ENCODE results near the gene RBMX.
A peak's percentile ranks its signal among the peaks of the same experiment; 100 is the strongest.

The RBMX gene

DNA sequence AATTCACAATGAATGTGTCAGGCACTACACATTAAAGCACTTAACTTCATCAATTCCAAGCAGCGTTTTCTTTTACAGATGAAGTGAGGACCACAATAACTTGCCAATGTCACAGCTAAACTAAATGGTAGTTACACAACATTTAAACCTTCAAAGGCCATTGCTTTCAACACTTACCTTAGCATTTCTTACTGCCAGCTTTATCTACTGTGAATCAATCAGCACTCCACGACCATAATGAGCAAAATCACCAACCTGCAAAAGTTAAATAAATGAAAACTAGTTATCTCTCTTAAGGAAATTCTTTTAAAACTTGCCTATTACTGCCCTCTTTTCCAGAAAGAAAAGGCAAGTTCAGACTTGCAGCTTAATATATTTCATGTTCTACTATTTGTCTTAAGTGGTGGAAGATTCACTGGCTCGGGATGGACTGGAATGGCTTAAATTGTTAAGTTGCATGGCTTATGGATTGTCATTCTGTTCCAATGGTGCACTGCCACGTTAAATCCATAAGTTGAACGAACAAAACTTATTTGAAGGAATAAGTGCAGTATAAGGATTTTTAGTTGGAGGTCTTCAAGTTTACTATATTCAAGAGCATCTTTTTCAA is 8.3 kb downstream of the RBMX start:
- no peak overlapping the region for H3K4me3 ChIP-seq (replicated peaks in 1 of 2; ENCODE audit: low read depth in 2 of 2, low read length in 2 of 2)
- TF ChIP-seq, protein P1, sequence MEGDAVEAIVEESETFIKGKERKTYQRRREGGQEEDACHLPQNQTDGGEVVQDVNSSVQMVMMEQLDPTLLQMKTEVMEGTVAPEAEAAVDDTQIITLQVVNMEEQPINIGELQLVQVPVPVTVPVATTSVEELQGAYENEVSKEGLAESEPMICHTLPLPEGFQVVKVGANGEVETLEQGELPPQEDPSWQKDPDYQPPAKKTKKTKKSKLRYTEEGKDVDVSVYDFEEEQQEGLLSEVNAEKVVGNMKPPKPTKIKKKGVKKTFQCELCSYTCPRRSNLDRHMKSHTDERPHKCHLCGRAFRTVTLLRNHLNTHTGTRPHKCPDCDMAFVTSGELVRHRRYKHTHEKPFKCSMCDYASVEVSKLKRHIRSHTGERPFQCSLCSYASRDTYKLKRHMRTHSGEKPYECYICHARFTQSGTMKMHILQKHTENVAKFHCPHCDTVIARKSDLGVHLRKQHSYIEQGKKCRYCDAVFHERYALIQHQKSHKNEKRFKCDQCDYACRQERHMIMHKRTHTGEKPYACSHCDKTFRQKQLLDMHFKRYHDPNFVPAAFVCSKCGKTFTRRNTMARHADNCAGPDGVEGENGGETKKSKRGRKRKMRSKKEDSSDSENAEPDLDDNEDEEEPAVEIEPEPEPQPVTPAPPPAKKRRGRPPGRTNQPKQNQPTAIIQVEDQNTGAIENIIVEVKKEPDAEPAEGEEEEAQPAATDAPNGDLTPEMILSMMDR (IDR thresholded peaks at IDR 0.05; ENCODE audit: low read depth, low read length) = no peak

DNA sequence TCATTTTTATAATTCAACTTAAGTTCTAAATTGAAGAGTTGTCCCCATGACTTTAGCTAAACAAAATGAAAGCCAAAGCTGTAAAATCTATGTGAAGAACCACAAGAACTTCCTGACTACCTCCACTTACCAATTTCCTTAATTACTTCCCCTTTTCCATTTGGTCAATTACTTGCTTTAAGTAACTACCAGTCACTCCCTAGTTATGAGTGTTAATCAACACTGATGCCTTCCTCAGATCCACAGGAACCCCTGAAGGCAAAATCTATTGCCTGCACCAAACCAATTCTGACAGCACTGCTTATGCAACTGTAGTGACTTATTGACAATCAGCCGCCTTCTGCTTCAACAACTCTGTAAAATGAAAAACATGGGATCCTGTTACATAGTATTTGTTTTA is 10.5 kb downstream of the RBMX start:
- DNase-seq (ENCODE audit: low read depth in 2 of 2) = no peak
- TF ChIP-seq, protein P1 (IDR thresholded peaks at IDR 0.05; ENCODE audit: low read depth, low read length) = no peak
- no peak overlapping the region for H3K4me3 ChIP-seq (replicated peaks in 1 of 2; ENCODE audit: low read depth in 2 of 2, low read length in 2 of 2)

More for the DNA sequence above, 8.3 kb downstream of the RBMX start:
- DNase-seq (ENCODE audit: low read depth in 2 of 2) = no peak

DNA sequence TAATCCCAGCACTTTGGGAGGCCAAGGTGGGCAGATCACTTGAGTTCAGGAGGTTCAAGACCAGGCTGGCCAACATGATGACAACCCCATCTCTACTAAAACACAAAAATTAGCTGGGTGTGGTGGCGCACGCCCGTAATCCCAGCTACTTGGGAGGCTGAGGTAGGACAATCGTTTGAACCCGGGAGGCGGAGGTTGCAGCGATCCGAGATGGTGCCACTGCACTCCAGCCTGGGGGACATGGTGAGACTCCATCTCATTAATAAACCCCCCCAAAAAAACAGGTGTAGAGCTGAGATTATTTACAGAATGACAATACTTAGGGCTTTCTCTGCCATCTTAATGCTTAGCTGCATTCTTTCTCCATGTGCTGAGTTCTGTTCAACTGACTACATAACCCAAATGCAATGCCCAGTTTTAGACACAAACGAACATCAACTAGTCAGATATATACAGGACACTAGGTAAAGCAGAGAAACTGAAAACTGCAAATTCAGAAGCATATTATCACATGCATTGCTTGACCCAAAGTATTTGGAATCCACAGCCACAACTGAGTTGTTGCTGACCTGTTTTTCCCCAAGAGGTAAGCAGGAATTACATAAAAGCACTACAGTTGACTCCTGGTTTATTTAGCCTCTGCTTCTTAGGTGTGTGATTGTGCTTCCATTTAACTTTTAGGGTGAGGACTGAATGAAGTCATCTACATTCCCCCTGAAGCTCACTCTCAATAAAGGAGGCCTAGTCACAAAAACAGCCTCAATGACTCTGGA is 12.1 kb downstream of the RBMX start:
- no peak overlapping the region for H3K4me3 ChIP-seq (replicated peaks in 1 of 2; ENCODE audit: low read depth in 2 of 2, low read length in 2 of 2)
- DNase-seq (ENCODE audit: low read depth in 2 of 2) = no peak
- TF ChIP-seq, protein P1 (IDR thresholded peaks at IDR 0.05; ENCODE audit: low read depth, low read length) = no peak

DNA sequence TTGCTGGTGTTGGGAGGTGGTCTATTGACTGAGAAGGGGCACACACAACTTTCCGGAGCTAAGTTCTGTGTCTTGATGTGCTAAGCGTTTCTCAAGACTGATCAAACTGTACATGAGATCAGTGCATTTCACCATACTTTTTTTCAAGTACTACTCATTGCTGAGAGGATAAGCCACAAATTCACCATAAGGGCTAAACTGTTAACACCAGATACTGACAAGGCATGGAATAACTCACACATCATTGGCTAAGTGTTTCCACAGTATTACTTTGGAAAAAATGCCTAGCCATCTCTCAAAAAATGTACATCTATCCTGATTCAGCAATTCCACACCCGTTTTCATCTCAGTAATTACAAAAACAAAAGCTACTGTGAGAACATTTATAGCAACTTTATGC is 13.0 kb downstream of the RBMX start:
- no peak overlapping the region for H3K4me3 ChIP-seq (replicated peaks in 1 of 2; ENCODE audit: low read depth in 2 of 2, low read length in 2 of 2)
- peak; percentile 30 to 31 for DNase-seq (ENCODE audit: low read depth in 2 of 2)
- TF ChIP-seq, protein P1 (IDR thresholded peaks at IDR 0.05; ENCODE audit: low read depth, low read length) = no peak

DNA sequence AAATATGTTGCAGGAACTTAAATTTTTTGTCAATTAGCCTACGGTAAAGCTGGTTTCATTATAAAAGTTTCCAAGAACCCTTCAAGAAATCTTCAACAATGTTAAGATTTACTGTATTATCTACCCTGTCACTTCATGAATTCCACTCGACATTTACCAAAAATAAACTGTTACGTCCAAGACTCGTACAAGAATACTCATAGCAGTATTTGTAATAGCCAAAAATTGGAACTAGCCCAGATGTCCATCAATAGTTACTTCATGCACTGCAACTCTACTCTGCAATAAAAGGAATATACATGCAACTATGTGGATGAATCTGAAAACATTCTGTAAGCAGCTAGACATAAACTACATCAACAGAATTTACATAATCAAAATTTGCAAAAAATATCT is 13.4 kb downstream of the RBMX start:
- TF ChIP-seq, protein P1 (IDR thresholded peaks at IDR 0.05; ENCODE audit: low read depth, low read length) = no peak
- H3K4me3 ChIP-seq (replicated peaks in 1 of 2; ENCODE audit: low read depth in 2 of 2, low read length in 2 of 2) = no peak overlapping the region
- peak; percentile 35 to 55 for DNase-seq (ENCODE audit: low read depth in 2 of 2)

DNA sequence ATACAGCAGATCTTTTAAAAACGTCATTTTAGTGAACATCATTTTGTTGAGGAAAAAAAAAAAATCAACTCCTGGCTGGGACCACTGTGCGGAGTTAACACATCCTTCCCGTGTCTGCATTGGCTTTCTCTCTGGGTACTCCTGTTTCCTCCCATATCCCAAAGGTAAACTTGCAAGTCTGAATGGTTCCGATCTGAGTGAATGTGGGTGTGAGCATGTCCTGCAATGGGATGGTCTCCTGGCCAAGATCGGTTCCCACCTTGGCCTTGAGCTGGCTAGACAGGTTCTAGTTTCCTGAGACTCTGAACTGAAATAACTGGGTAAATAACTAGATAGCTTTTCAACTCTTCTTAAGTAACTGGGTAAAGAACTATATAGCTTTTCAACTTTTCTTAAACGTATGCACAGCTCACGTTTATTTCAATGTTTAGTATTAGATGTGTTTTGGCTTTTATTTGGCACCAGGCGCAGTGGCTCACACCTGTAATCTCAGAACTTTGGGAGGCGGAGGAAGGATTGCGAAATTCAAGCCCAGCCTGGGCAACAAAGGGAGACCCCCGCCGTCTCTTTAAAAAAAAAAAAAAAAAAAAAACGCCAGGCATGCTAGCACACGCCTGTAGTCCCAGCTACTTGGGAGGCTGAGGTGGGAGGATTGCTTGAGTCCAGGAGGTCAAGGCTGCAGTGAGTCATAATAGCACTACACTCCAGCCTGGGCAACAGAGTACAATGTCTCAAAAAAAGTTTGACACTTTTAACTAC is 14.0 kb downstream of the RBMX start:
- peak; percentile 23 to 42 for DNase-seq (ENCODE audit: low read depth in 2 of 2)
- TF ChIP-seq, protein P1 (IDR thresholded peaks at IDR 0.05; ENCODE audit: low read depth, low read length) = no peak
- no peak overlapping the region for H3K4me3 ChIP-seq (replicated peaks in 1 of 2; ENCODE audit: low read depth in 2 of 2, low read length in 2 of 2)

Measured in cardiac fibroblast (primary cell).